ENCODE data around the gene DBF4B.

DNA sequence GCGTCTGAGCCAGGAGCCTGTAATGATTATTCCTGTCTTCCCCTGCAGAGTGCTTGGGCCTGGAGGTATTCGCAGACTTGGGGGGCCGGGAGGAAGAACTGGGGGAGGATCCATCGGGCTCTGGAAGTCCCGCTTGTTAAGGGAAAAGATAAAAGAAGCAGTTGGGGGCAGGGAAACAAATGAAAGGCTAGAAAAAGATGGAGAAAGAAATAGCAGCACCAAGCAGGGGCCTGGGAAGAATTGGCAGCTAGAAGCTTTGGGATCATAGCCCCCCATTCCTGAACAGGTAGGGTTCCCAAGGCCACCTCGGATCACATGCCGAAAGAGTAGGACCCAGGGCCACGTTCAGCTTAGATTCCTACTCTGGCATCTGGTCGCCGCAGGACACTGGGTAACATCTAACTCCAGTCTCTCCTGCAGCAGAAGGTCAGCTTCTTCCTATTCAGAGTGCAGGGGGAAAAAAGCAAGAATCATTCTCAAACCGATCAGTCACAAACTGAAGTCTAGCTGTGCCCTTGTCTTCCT is 73.9 kb downstream of the DBF4B start:
- TF ChIP-seq GATA3 (IDR thresholded peaks at IDR 0.05; ENCODE audit: low read depth, low read length) (no peak), GATA2 (IDR thresholded peaks at IDR 0.05; ENCODE audit: low read depth, low read length) (no peak)

Data from SH-SY5Y (cell line).